ENCODE measurements around the gene SUPT7L.

- no peak for TF ChIP-seq EZH2 (IDR thresholded peaks at IDR 0.05)
- TF ChIP-seq POLR2AphosphoS5 (IDR thresholded peaks at IDR 0.05; ENCODE audit: borderline replicate concordance, low read depth, low read length), result no peak
Measured at GRCh38 chr2:27606611-27607010, 56.8 kb downstream of the SUPT7L start.

Measured in SK-N-MC (cell line).